ENCODE data around the gene SLC15A3.

DNA sequence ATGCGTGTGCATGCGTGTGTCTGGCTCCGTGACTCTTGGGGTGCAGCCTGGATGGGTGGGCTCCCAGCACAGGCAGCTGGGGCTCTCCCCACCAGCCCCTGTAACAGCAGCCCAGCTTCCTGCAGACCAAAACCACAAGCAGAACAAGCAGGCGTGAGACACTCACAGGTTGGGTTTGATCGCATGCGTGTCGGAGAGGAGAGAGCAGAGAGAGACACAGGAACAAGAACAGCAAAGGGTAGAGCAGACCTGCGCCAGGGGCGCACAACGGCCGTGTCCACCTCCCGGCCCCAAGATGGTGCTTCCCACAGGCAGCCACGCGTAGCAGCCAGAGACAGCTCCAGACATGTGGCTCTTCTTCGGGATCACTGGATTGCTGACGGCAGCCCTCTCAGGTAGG is 19.5 kb upstream of the SLC15A3 start, which contains the start of gene CD6:
- TF ChIP-seq EZH2phosphoT487 (IDR thresholded peaks at IDR 0.05; ENCODE audit: borderline replicate concordance, low read depth), result no peak
- TF ChIP-seq, protein P1, sequence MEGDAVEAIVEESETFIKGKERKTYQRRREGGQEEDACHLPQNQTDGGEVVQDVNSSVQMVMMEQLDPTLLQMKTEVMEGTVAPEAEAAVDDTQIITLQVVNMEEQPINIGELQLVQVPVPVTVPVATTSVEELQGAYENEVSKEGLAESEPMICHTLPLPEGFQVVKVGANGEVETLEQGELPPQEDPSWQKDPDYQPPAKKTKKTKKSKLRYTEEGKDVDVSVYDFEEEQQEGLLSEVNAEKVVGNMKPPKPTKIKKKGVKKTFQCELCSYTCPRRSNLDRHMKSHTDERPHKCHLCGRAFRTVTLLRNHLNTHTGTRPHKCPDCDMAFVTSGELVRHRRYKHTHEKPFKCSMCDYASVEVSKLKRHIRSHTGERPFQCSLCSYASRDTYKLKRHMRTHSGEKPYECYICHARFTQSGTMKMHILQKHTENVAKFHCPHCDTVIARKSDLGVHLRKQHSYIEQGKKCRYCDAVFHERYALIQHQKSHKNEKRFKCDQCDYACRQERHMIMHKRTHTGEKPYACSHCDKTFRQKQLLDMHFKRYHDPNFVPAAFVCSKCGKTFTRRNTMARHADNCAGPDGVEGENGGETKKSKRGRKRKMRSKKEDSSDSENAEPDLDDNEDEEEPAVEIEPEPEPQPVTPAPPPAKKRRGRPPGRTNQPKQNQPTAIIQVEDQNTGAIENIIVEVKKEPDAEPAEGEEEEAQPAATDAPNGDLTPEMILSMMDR (IDR thresholded peaks at IDR 0.05), result no peak
- no peak for TF ChIP-seq GABPA (IDR thresholded peaks at IDR 0.05; ENCODE audit: low read depth)
- no peak for TF ChIP-seq USF2 (IDR thresholded peaks at IDR 0.05; ENCODE audit: borderline replicate concordance, low read depth, low read length)
- no peak for TF ChIP-seq SMC3 (IDR thresholded peaks at IDR 0.05; ENCODE audit: low read depth, low read length)
- no peak for TF ChIP-seq RAD21 (IDR thresholded peaks at IDR 0.05; ENCODE audit: low read length)
- no peak for TF ChIP-seq POLR2AphosphoS5 (IDR thresholded peaks at IDR 0.05; ENCODE audit: low read depth, low read length)
- no peak for TF ChIP-seq PBX3 (IDR thresholded peaks at IDR 0.05)
- TF ChIP-seq FOXM1 (IDR thresholded peaks at IDR 0.05; ENCODE audit: low read depth), result no peak
- TF ChIP-seq MAX (IDR thresholded peaks at IDR 0.05; ENCODE audit: low read depth), result no peak
- TF ChIP-seq NFIC (IDR thresholded peaks at IDR 0.05; ENCODE audit: borderline replicate concordance), result no peak

Data from SK-N-SH (cell line).